Hepatic stellate cell (primary cell): ENCODE measurements around the gene RUNX1.

Source experiments
- DNase-seq: peaks from one replicate; pipeline ENCODE4 v3.0.0; 2011; ENCODE audit warnings: low spot score

The RUNX1 gene

GRCh38 chr21:34825101-34825500 is 224.0 kb downstream of the RUNX1 start:
- DNase-seq = no peak

GRCh38 chr21:34824314-34824713 is 224.8 kb downstream of the RUNX1 start:
- DNase-seq = no peak

- no peak for DNase-seq
Observed at GRCh38 chr21:34822942-34823341, 226.2 kb downstream of the RUNX1 start.

GRCh38 chr21:34822168-34822567 is 226.9 kb downstream of the RUNX1 start:
- DNase-seq = no peak

- no peak for DNase-seq
Observed at GRCh38 chr21:34821717-34822116, 227.4 kb downstream of the RUNX1 start.

- DNase-seq = no peak
Observed at GRCh38 chr21:34820051-34820450, 229.1 kb downstream of the RUNX1 start.

- no peak for DNase-seq
Observed at GRCh38 chr21:34819357-34819999, 229.6 kb downstream of the RUNX1 start.

GRCh38 chr21:34818662-34819158 is 230.4 kb downstream of the RUNX1 start:
- no peak for DNase-seq

- DNase-seq = no peak
Observed at GRCh38 chr21:34817821-34818661, 231.1 kb downstream of the RUNX1 start.

GRCh38 chr21:34815831-34816705 is 233.0 kb downstream of the RUNX1 start:
- DNase-seq = no peak

GRCh38 chr21:34814529-34814951 is 234.6 kb downstream of the RUNX1 start:
- DNase-seq = no peak

GRCh38 chr21:34813266-34813894 is 235.7 kb downstream of the RUNX1 start:
- DNase-seq = no peak

- peak; percentile 68 for DNase-seq
Observed at GRCh38 chr21:34812504-34813265, 236.4 kb downstream of the RUNX1 start.

- no peak for DNase-seq
Observed at GRCh38 chr21:34811368-34811767, 237.7 kb downstream of the RUNX1 start.

GRCh38 chr21:34810786-34811185 is 238.3 kb downstream of the RUNX1 start:
- no peak for DNase-seq

- no peak for DNase-seq
Observed at GRCh38 chr21:34809822-34810221, 239.3 kb downstream of the RUNX1 start.

GRCh38 chr21:34808569-34809204 is 240.4 kb downstream of the RUNX1 start:
- DNase-seq = no peak

GRCh38 chr21:34807881-34808568 is 241.1 kb downstream of the RUNX1 start:
- DNase-seq = peak; percentile 69

GRCh38 chr21:34807146-34807880 is 241.8 kb downstream of the RUNX1 start:
- peak; percentile 82 for DNase-seq
